ENCODE results near the gene SAT1.

SAT1 gene

GRCh38 chrX:23810279-23810678, 27.3 kb downstream of the SAT1 start:
- Histone ChIP-seq H3K9me3 (ENCODE audit: control insufficient read depth, low read length) (no peaks in the 10 kb centered on the region), H3K27ac (ENCODE audit: low read depth, low read length, severe bottlenecking) (no peak overlapping the region), H3K4me3 (ENCODE audit: extremely low read depth, insufficient read depth, low read length, poor library complexity, severe bottlenecking) (no peak overlapping the region), H3K4me1 (ENCODE audit: control insufficient read depth, insufficient read depth, low read length, poor library complexity, severe bottlenecking) (peaks cover 3% of the 10 kb centered on the region), H3K36me3 (ENCODE audit: control insufficient read depth, insufficient read depth, low read length) (no peaks in the 10 kb centered on the region)
- WGBS, 2 experiments (ENCODE audit: insufficient coverage in 2 of 2): 100% methylated on average over 1 of the region's 3 CpGs; no CpG with 5 or more reads in 1 of the 2 experiments

GRCh38 chrX:23811108-23811651, 28.2 kb downstream of the SAT1 start:
- no peak overlapping the region for H3K4me3 ChIP-seq (ENCODE audit: extremely low read depth, insufficient read depth, low read length, poor library complexity, severe bottlenecking)
- 97 to 100% methylated on average over 6 to 7 of the region's 10 CpGs for WGBS, 2 experiments (ENCODE audit: insufficient coverage in 2 of 2)
- peaks cover 3% of the 10 kb centered on the region for H3K4me1 ChIP-seq (ENCODE audit: control insufficient read depth, insufficient read depth, low read length, poor library complexity, severe bottlenecking)
- H3K27ac ChIP-seq (ENCODE audit: low read depth, low read length, severe bottlenecking): no peak overlapping the region
- no peaks in the 10 kb centered on the region for H3K9me3 ChIP-seq (ENCODE audit: control insufficient read depth, low read length)
- H3K36me3 ChIP-seq (ENCODE audit: control insufficient read depth, insufficient read depth, low read length): no peaks in the 10 kb centered on the region

- WGBS, 2 experiments (ENCODE audit: insufficient coverage in 2 of 2): 80 to 83% methylated on average over 1 of the region's 6 CpGs
- Histone ChIP-seq H3K36me3 (ENCODE audit: control insufficient read depth, insufficient read depth, low read length) (no peaks in the 10 kb centered on the region), H3K9me3 (ENCODE audit: control insufficient read depth, low read length) (no peaks in the 10 kb centered on the region), H3K4me1 (ENCODE audit: control insufficient read depth, insufficient read depth, low read length, poor library complexity, severe bottlenecking) (peaks cover 3% of the 10 kb centered on the region), H3K4me3 (ENCODE audit: extremely low read depth, insufficient read depth, low read length, poor library complexity, severe bottlenecking) (no peak overlapping the region), H3K27ac (ENCODE audit: low read depth, low read length, severe bottlenecking) (no peak overlapping the region)
Measured at GRCh38 chrX:23811656-23812055, 28.7 kb downstream of the SAT1 start.

GRCh38 chrX:23813808-23814207, 30.8 kb downstream of the SAT1 start:
- no peaks in the 10 kb centered on the region for H3K36me3 ChIP-seq (ENCODE audit: control insufficient read depth, insufficient read depth, low read length)
- no peaks in the 10 kb centered on the region for H3K9me3 ChIP-seq (ENCODE audit: control insufficient read depth, low read length)
- H3K4me3 ChIP-seq (ENCODE audit: extremely low read depth, insufficient read depth, low read length, poor library complexity, severe bottlenecking): no peak overlapping the region
- no CpG with 5 or more reads among the region's 1 CpG for WGBS, 2 experiments (ENCODE audit: insufficient coverage in 2 of 2)
- no peak overlapping the region for H3K27ac ChIP-seq (ENCODE audit: low read depth, low read length, severe bottlenecking)
- no peaks in the 10 kb centered on the region for H3K4me1 ChIP-seq (ENCODE audit: control insufficient read depth, insufficient read depth, low read length, poor library complexity, severe bottlenecking)

- Histone ChIP-seq H3K9me3 (ENCODE audit: control insufficient read depth, low read length) (no peaks in the 10 kb centered on the region), H3K36me3 (ENCODE audit: control insufficient read depth, insufficient read depth, low read length) (no peaks in the 10 kb centered on the region), H3K4me1 (ENCODE audit: control insufficient read depth, insufficient read depth, low read length, poor library complexity, severe bottlenecking) (no peaks in the 10 kb centered on the region), H3K27ac (ENCODE audit: low read depth, low read length, severe bottlenecking) (no peak overlapping the region), H3K4me3 (ENCODE audit: extremely low read depth, insufficient read depth, low read length, poor library complexity, severe bottlenecking) (no peak overlapping the region)
- WGBS, 2 experiments (ENCODE audit: insufficient coverage in 2 of 2): 88% methylated on average over 1 of the region's 7 CpGs; no CpG with 5 or more reads in 1 of the 2 experiments
Measured at GRCh38 chrX:23815376-23815775, 32.4 kb downstream of the SAT1 start.

- Histone ChIP-seq H3K4me1 (ENCODE audit: control insufficient read depth, insufficient read depth, low read length, poor library complexity, severe bottlenecking) (no peaks in the 10 kb centered on the region), H3K9me3 (ENCODE audit: control insufficient read depth, low read length) (no peaks in the 10 kb centered on the region), H3K27ac (ENCODE audit: low read depth, low read length, severe bottlenecking) (no peak overlapping the region), H3K36me3 (ENCODE audit: control insufficient read depth, insufficient read depth, low read length) (no peaks in the 10 kb centered on the region), H3K4me3 (ENCODE audit: extremely low read depth, insufficient read depth, low read length, poor library complexity, severe bottlenecking) (no peak overlapping the region)
- WGBS, 2 experiments (ENCODE audit: insufficient coverage in 2 of 2): 80% methylated on average over 2 of the region's 4 CpGs; no CpG with 5 or more reads in 1 of the 2 experiments
Measured at GRCh38 chrX:23816179-23816578, 33.2 kb downstream of the SAT1 start.

GRCh38 chrX:23817979-23818336, 35.0 kb downstream of the SAT1 start:
- no peaks in the 10 kb centered on the region for H3K36me3 ChIP-seq (ENCODE audit: control insufficient read depth, insufficient read depth, low read length)
- H3K4me3 ChIP-seq (ENCODE audit: extremely low read depth, insufficient read depth, low read length, poor library complexity, severe bottlenecking): no peak overlapping the region
- H3K27ac ChIP-seq (ENCODE audit: low read depth, low read length, severe bottlenecking): no peak overlapping the region
- H3K4me1 ChIP-seq (ENCODE audit: control insufficient read depth, insufficient read depth, low read length, poor library complexity, severe bottlenecking): no peaks in the 10 kb centered on the region
- no CpG with 5 or more reads among the region's 3 CpGs for WGBS, 2 experiments (ENCODE audit: insufficient coverage in 2 of 2)
- H3K9me3 ChIP-seq (ENCODE audit: control insufficient read depth, low read length): no peaks in the 10 kb centered on the region

- Histone ChIP-seq H3K4me3 (ENCODE audit: extremely low read depth, insufficient read depth, low read length, poor library complexity, severe bottlenecking) (no peak overlapping the region), H3K4me1 (ENCODE audit: control insufficient read depth, insufficient read depth, low read length, poor library complexity, severe bottlenecking) (no peaks in the 10 kb centered on the region), H3K36me3 (ENCODE audit: control insufficient read depth, insufficient read depth, low read length) (no peaks in the 10 kb centered on the region), H3K9me3 (ENCODE audit: control insufficient read depth, low read length) (no peaks in the 10 kb centered on the region), H3K27ac (ENCODE audit: low read depth, low read length, severe bottlenecking) (no peak overlapping the region)
- 92 to 100% methylated on average over 2 to 3 of the region's 10 CpGs for WGBS, 2 experiments (ENCODE audit: insufficient coverage in 2 of 2)
Measured at GRCh38 chrX:23819385-23820234, 36.6 kb downstream of the SAT1 start.

- H3K4me3 ChIP-seq (ENCODE audit: extremely low read depth, insufficient read depth, low read length, poor library complexity, severe bottlenecking): no peak overlapping the region
- no peaks in the 10 kb centered on the region for H3K36me3 ChIP-seq (ENCODE audit: control insufficient read depth, insufficient read depth, low read length)
- WGBS, 2 experiments (ENCODE audit: insufficient coverage in 2 of 2): 82% methylated on average over 2 of the region's 6 CpGs; no CpG with 5 or more reads in 1 of the 2 experiments
- no peaks in the 10 kb centered on the region for H3K9me3 ChIP-seq (ENCODE audit: control insufficient read depth, low read length)
- no peak overlapping the region for H3K27ac ChIP-seq (ENCODE audit: low read depth, low read length, severe bottlenecking)
- H3K4me1 ChIP-seq (ENCODE audit: control insufficient read depth, insufficient read depth, low read length, poor library complexity, severe bottlenecking): no peaks in the 10 kb centered on the region
Measured at GRCh38 chrX:23820235-23820782, 37.3 kb downstream of the SAT1 start.

- WGBS, 2 experiments (ENCODE audit: insufficient coverage in 2 of 2): 100% methylated on average over 1 of the region's 2 CpGs; no CpG with 5 or more reads in 1 of the 2 experiments
- no peaks in the 10 kb centered on the region for H3K36me3 ChIP-seq (ENCODE audit: control insufficient read depth, insufficient read depth, low read length)
- no peaks in the 10 kb centered on the region for H3K4me1 ChIP-seq (ENCODE audit: control insufficient read depth, insufficient read depth, low read length, poor library complexity, severe bottlenecking)
- no peak overlapping the region for H3K4me3 ChIP-seq (ENCODE audit: extremely low read depth, insufficient read depth, low read length, poor library complexity, severe bottlenecking)
- H3K9me3 ChIP-seq (ENCODE audit: control insufficient read depth, low read length): no peaks in the 10 kb centered on the region
- no peak overlapping the region for H3K27ac ChIP-seq (ENCODE audit: low read depth, low read length, severe bottlenecking)
Measured at GRCh38 chrX:23821847-23822246, 38.9 kb downstream of the SAT1 start.

- Histone ChIP-seq H3K36me3 (ENCODE audit: control insufficient read depth, insufficient read depth, low read length) (no peaks in the 10 kb centered on the region), H3K4me1 (ENCODE audit: control insufficient read depth, insufficient read depth, low read length, poor library complexity, severe bottlenecking) (no peaks in the 10 kb centered on the region), H3K9me3 (ENCODE audit: control insufficient read depth, low read length) (no peaks in the 10 kb centered on the region), H3K4me3 (ENCODE audit: extremely low read depth, insufficient read depth, low read length, poor library complexity, severe bottlenecking) (no peak overlapping the region), H3K27ac (ENCODE audit: low read depth, low read length, severe bottlenecking) (no peak overlapping the region)
- no CpG with 5 or more reads among the region's 3 CpGs for WGBS, 2 experiments (ENCODE audit: insufficient coverage in 2 of 2)
Measured at GRCh38 chrX:23822397-23822796, 39.4 kb downstream of the SAT1 start.
